GM18517 (cell line): ENCODE results near the gene P2RY2.
"Not testable (repeated sequence)": the region's sequence is repeated elsewhere in the genome, so short reads cannot be mapped to it uniquely, and the experiment has no call there.

ENCODE experiments used
- ATAC-seq: cut with Tn5 transposase; IDR thresholded peaks from one replicate; pipeline ENCODE4 v1.9.1; 2021; ENCODE audit warnings: mild to moderate bottlenecking, moderate library complexity; ENCODE audit not compliant: unreplicated experiment

The P2RY2 gene

DNA sequence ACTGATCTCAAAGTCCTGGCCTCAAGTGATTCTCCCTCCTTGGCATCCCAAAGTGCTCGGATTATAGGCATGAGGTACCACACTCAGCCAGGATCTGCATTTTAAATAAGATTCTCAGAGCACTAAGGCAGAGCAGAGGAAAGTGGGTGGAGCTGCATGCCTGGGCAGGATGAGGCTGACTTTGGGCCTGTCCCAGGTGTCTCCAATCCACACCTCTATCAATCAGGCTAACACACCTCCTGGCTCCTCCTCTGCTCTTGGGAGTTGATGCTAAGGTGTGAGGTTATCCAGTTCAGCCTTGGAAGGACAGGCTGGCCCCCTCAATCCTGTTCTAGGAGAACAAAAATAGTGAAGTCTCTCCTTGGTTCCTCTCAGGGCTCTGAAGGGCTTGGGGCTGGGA, 30.2 kb upstream of the P2RY2 start:
- ATAC-seq = no peak

DNA sequence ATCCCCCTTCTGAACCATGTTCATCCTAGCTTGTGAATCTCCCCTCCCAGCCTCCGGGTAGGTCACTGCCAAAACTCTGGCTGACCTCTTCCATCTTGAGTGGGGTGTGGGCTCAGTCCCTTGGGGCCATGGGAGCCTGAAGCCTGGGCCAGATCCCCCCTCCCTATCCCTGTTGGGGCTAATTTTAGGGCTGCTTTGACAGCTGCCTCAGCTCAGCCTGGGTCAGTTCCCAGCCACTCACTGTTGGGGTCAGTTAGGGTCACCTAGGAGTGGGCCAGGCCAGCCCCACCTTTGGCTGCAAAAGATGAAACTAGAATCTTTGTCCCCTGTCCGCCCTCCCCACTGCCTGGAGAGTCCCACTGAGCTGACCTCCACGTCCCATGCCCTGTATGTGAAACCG, 29.8 kb upstream of the P2RY2 start:
- no peak for ATAC-seq

GRCh38 chr11:73189315-73189714, 28.8 kb upstream of the P2RY2 start:
- no peak for ATAC-seq

GRCh38 chr11:73189723-73190556, 28.1 kb upstream of the P2RY2 start:
- no peak for ATAC-seq

GRCh38 chr11:73190557-73190885, 27.6 kb upstream of the P2RY2 start:
- no peak for ATAC-seq

- ATAC-seq = no peak
Measured at GRCh38 chr11:73191151-73191550, 26.9 kb upstream of the P2RY2 start.

DNA sequence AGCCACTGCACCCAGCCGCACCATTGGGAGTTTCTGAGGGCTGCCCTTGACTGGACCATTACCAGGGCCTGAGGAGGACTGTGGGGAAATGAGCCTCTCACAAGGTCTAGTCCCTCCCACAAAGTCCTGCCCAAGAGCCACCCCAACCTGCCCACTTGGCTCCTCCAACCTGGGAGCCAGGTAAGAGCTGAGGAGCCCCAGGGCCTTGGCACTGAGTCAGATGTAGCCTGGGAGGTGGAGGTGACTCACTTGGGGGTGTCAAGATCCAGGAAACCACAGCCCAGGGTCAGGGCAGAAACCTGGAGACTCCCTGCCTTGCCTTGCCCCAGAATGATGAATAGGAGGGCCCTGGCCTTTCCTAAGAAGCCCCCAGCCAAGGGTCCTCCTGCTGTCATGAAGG, 25.8 kb upstream of the P2RY2 start:
- ATAC-seq = no peak

DNA sequence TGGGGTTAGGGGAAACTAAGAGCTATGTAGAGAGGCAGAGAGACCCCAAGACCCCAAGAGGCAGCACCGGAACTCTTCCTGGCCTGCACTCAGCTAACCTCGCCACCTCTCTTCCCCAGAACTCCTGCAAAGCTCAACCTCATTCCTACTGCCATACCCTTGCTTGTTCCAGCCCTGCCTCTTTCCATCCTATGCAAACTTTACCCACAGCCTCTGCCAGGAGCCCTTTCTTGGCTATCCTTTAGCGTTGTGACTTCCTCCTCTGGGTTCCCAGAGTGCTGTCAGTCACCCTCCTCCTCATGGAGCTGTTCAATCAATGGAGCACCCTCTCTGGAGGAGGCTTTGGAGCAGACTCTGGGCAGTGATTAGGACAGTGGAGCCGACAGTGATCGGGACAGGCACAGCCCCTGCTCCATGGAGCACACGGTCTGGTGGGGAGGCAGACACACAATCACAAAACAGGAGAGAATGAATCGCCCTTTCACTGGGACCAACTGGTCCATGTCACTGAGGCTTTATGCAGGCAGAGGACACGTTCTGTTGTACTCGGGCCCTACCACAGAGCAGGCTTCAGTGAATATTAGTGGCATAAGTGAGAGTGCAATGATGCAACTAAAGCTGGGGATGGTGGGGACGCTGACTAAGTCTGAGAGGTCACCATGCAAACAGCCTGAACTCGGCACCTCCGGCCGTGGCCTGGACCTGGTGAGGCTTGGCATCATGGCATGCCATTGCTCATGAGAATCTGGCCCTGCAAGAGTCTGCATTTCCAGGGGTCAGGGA, 24.6 kb upstream of the P2RY2 start:
- no peak for ATAC-seq

- no peak for ATAC-seq
Measured at GRCh38 chr11:73194034-73194507, 24.0 kb upstream of the P2RY2 start.

DNA sequence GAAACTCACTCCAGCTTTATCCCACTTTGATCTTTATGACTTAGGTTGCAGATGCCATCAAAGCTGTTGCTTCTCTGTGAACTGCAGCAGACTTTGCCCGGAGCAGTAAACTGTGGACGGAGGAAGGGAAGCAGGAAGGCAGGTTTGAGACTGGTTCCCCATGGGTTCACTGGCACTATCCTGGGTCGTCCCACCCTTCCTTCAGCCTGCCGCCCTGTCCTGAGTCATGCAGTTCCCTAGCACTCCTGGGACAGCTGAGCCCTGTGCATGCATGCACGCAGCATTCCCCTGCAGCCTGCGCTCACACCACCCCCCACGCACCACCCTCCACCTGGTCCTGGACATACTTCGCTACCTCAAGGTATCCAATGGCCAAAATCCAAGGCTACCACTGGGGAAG, 23.5 kb upstream of the P2RY2 start:
- no peak for ATAC-seq

DNA sequence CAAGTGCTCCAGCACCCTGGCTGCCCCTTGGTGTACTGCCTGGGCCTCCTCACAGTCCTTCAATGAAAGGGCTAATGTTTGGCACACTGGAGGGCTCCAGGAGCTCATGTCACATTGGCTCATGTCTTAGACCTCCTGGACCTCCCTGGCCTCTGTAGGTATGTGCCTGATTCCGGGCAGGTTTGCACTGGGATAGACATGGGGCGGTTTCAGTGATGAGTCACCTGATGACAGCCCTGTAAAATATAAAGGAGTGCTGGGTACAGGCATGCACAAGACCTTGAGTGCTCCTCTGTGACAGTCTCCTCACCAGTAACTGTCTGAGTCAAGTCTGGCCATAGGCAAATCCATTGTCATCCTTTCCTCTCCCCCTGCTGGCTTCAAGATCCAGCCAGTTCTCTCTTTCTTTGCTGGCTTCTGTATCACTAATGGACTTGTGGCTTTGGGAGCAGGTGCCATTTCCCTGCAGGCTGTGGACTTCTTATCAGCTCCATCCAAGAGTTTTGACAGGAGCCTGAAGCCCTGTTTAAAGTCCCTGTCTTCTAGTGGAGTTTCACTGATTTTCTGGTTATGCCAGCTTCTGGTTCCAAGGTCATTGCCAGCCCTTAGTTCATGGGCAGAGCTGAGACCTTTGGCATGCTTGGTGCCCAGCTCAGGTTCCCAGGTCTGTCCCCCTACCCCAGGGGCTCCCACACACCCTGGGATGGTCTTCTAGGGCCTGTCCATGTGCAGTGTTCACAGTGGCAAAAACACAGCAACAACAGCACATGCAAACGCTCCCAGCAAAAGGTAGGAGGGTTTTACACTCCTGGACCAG, 22.7 kb upstream of the P2RY2 start:
- no peak for ATAC-seq

DNA sequence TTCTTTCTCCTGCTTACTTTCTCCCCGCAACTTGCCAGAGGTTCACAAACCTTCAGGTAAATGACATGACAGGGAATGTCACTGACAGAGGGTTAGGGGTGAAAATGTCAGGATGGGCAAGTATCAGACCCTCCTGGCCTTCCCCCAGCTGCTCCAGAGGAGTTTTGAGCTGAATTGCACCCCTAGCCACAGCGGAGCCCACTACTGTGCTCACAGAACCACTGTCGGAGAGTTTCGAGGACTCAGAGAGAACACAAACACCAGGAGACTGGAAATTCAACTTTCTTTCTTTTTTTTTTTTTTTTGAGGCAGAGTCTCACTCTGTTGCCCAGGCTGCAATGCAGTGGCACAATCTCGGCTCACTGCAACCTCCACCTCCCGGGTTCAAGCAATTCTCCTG, 21.5 kb upstream of the P2RY2 start:
- no peak for ATAC-seq

GRCh38 chr11:73197348-73197747, 20.7 kb upstream of the P2RY2 start:
- ATAC-seq = no peak

DNA sequence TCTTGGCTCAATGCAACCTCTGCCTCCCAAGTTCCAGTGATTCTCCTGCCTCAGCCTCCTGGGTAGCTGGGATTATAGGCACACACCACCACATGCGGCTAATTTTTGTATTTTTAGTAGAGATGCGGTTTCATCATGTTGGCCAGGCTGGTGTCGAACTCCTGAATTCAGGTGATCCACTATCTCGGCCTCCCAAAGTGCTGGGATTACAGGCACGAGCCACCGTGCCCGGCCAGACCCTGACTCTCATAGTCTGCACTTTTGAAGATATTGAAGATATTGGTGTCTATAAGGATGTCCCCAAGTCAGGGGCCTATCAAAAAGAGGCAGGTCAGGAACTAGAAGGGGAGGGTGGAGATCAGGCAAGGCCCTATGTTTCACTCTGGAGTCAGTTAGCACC, 20.3 kb upstream of the P2RY2 start:
- not testable (repeated sequence) for ATAC-seq

DNA sequence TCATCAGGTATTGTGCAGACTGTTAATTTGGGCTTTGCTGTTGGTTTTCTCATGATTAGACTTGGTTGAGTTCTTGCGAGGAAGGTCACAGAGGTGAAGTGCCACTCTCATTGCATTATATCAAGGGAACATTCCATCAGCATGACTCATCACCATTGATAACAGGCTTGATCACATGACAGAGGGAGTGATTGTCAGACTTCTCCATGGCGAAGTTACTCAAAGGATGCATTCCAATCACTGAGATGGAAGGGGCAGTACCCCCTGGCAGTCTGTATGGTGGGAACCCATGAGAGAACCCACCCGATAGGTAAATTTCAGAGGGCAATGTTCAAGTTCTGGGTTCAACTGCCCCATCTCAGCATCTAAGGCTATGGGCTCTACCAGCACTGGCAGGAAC, 19.4 kb upstream of the P2RY2 start:
- ATAC-seq = no peak

DNA sequence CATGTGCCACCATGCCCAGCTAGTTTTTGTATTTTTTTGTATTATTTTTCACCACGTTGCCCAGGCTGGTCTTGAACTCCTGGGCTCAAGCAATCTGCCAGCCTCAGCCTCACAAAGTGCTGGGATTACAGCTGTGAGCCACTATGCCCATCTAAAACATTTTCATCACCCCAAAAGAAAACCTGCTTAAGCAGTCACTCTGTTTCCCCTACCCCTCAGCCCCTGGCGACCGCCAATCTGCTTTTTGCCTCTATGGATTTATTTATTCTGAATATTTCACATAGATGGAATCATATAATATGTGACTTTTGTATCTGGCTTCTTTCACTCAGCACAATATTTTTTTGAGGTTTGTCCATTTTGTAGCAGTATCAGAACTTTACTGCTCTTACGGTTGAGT, 18.6 kb upstream of the P2RY2 start:
- no peak for ATAC-seq

DNA sequence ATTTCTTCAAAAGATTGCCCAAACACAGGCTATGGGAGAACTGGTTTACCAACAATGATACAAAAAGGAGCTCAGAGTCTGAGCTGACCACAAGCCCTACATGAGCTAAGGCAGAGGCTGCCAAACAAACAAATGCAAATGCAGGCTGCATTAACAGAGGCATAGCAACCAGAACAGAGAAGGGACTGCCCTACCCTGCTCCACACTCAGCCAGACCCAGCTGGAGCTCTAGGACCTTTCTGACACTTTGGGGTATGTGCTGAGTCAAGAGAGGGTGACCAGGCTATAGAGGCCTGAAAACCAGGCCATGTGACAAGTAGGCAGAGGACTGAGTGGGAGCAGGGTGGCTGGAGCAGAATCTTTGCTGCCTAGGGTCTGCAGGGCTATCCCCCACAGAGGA, 17.8 kb upstream of the P2RY2 start:
- no peak for ATAC-seq

- ATAC-seq = no peak
Measured at GRCh38 chr11:73201249-73201648, 16.8 kb upstream of the P2RY2 start.

DNA sequence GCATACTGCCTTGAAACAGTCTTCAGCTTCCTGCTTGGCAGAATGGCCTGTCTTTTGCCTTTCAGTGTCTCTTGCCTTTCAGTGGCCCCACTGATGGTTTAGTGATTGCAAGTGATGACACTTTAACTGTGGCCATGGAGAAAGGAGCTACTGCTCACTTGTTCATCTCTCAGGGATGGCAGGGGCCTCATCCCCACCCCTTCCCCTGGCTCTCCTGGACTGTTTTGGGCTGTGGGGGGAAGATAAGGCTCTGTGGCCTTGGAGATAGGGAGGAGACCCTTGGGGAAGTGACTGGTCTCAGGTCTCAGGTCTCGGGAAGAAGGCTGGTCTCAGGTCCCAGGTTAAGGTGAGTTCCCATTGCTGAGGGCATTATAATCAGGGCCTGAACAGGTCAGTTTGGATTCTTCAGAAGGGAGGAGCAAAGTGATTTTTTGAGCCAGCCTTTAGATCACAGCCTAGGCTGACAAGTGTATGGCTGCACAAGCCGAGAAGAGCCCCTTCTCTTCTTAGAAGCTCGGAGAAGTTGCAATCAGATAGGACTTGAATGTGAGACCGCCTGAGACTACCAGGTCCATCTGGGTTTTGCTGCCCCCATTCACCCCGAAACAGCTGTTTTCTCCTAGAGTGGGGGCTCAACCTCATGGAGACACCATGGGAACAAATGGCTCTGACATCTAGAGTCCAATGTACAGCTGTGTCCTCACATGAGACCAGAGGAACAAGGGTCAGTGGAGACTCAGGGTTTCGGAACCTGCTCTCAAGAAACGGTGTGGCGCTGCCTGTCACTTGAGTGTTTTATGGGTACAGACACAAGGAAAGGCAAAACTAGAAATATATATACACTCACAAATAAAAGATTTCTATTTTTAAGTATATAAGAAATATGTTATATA, 15.9 kb upstream of the P2RY2 start:
- no peak for ATAC-seq

DNA sequence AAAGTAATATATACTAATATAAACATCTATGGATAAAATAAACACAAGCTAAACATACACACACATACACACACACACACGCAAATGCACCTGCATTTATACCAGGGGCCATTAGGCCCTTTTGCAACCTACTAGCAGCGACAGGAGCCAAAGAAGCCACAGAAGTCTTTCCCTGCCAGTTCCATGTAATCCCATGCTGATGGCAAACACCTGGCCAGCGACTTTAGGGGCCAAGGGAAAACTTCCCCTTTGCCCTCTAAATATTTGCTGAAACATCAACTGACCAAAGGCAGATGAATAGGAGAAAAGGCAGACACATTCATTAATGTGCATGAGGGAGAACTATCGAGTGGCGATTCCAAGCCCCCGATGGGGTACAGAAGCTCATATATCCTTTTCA, 14.8 kb upstream of the P2RY2 start:
- no peak for ATAC-seq

DNA sequence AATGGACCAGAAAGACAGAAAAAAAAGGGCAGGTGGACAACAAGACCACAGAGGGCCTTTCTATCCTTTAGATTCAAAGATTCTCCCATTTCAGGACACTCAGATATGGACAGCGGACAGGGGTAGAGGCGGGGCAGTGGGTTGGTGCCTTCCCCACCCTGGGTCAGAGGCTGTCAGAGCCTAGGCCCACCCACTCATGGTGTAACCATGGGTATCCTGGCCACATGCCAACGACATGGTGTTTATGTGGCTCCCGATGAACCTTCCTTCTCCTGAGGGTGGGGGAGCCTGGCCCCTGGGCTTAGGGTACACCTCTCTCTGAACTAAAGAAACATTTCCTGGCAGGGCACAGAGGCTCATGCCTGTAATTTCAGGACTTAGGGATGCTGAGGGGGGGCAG, 14.3 kb upstream of the P2RY2 start:
- ATAC-seq = no peak
